Measurements from ENCODE around the gene CNOT6. TPM values are rescaled to one million over a fixed set of nuclear protein-coding genes. Genes with fewer than 3 reads are reported as not detected.
A peak's percentile ranks its signal among the peaks of the same experiment; 100 is the strongest.

CNOT6 gene
- total RNA-seq, 4 donors from 2014 or later = 14.0 to 21.0 (median 17.2) TPM

- no peaks in the 10 kb centered on the region for H3K36me3 ChIP-seq
- H3K27me3 ChIP-seq = no peaks in the 10 kb centered on the region
- peak; percentile 13 to 30 for DNase-seq
- TF ChIP-seq POLR2A (IDR thresholded peaks at IDR 0.05) (no peak), CTCF (IDR thresholded peaks at IDR 0.05) (no peak)
- intact Hi-C loops (cut with DNase I) = no loop called here
- WGBS, 2 donors = 82 to 89% methylated on average over 5 to 9 of the region's 10 CpGs
- no peaks in the 10 kb centered on the region for H3K9me3 ChIP-seq
- H3K27ac ChIP-seq = no peak overlapping the region
- no peak overlapping the region for H3K4me3 ChIP-seq (replicated peaks in 1 of 3)
- H3K4me1 ChIP-seq = peaks cover 0 to 4% of the 10 kb centered on the region in 2 donors
These were observed 129.2 kb downstream of the CNOT6 start for GRCh38 chr5:180623411-180623834.

GRCh38 chr5:180623844-180624243, 129.7 kb downstream of the CNOT6 start:
- H3K4me3 ChIP-seq (replicated peaks in 1 of 3) = no peak overlapping the region
- no peaks in the 10 kb centered on the region for H3K9me3 ChIP-seq
- intact Hi-C loops (cut with DNase I) = no loop called here
- H3K36me3 ChIP-seq = no peaks in the 10 kb centered on the region
- WGBS, 2 donors = 94 to 95% methylated on average over 15 of the region's 15 CpGs
- TF ChIP-seq CTCF (IDR thresholded peaks at IDR 0.05) (no peak), POLR2A (IDR thresholded peaks at IDR 0.05) (no peak)
- no peaks in the 10 kb centered on the region for H3K27me3 ChIP-seq
- H3K27ac ChIP-seq = no peak overlapping the region
- DNase-seq = no peak
- H3K4me1 ChIP-seq = peaks cover 0 to under 1% of the 10 kb centered on the region in 2 donors

- 48% methylated on average over 3 of the region's 5 CpGs; no CpG with 5 or more reads in 1 of the 2 donors for WGBS, 2 donors
- H3K4me1 ChIP-seq = no peaks in the 10 kb centered on the region
These were observed 130.4 kb downstream of the CNOT6 start for GRCh38 chr5:180624587-180624986.

GRCh38 chr5:180625125-180625790, 131.1 kb downstream of the CNOT6 start:
- H3K27me3 ChIP-seq = no peaks in the 10 kb centered on the region
- no peak overlapping the region for H3K4me3 ChIP-seq (replicated peaks in 1 of 3)
- no peaks in the 10 kb centered on the region for H3K4me1 ChIP-seq
- intact Hi-C loops (cut with DNase I) = no loop called here
- WGBS, 2 donors = 80 to 81% methylated on average over 9 to 10 of the region's 10 CpGs
- TF ChIP-seq POLR2A (IDR thresholded peaks at IDR 0.05) (no peak), CTCF (IDR thresholded peaks at IDR 0.05) (no peak)
- DNase-seq = no peak
- H3K36me3 ChIP-seq = no peaks in the 10 kb centered on the region
- no peaks in the 10 kb centered on the region for H3K9me3 ChIP-seq
- H3K27ac ChIP-seq = no peak overlapping the region

More at GRCh38 chr5:180624587-180624986, 130.4 kb downstream of the CNOT6 start:
- Histone ChIP-seq H3K36me3 (no peaks in the 10 kb centered on the region), H3K27me3 (no peaks in the 10 kb centered on the region), H3K9me3 (no peaks in the 10 kb centered on the region), H3K4me3 (replicated peaks in 1 of 3) (no peak overlapping the region), H3K27ac (no peak overlapping the region)
- DNase-seq = no peak
- TF ChIP-seq CTCF (IDR thresholded peaks at IDR 0.05) (no peak), POLR2A (IDR thresholded peaks at IDR 0.05) (no peak)
- intact Hi-C loops (cut with DNase I) = no loop called here

- intact Hi-C loops (cut with DNase I) = no loop called here
- H3K27me3 ChIP-seq = no peaks in the 10 kb centered on the region
- no peak for DNase-seq
- no peaks in the 10 kb centered on the region for H3K36me3 ChIP-seq
- no peak overlapping the region for H3K27ac ChIP-seq
- TF ChIP-seq POLR2A (IDR thresholded peaks at IDR 0.05) (no peak), CTCF (IDR thresholded peaks at IDR 0.05) (no peak)
- no peak overlapping the region for H3K4me3 ChIP-seq (replicated peaks in 1 of 3)
- WGBS, 2 donors = 72 to 90% methylated on average over 11 to 13 of the region's 25 CpGs
- no peaks in the 10 kb centered on the region for H3K9me3 ChIP-seq
- no peaks in the 10 kb centered on the region for H3K4me1 ChIP-seq
These were observed 131.8 kb downstream of the CNOT6 start for GRCh38 chr5:180625791-180626660.

All from thyroid gland (tissue), 4 donors.